B cell (primary cell): ENCODE measurements around the gene GDF2.

Source experiments
- EZH2 ChIP-seq: IDR thresholded peaks from 2 replicates; pipeline ENCODE4 v1.6.1; 2012; ENCODE audit warnings: borderline replicate concordance, low read depth, mild to moderate bottlenecking, moderate library complexity, low read length; ENCODE audit not compliant: insufficient read depth, poor library complexity, severe bottlenecking
- TF ChIP-seq, protein P1 (sequence below): fragments of 200-600 bp; IDR thresholded peaks from one replicate; pipeline ENCODE4 v1.8.0; 2022; ENCODE audit warnings: antibody characterized with exemption, mild to moderate bottlenecking

DNA sequence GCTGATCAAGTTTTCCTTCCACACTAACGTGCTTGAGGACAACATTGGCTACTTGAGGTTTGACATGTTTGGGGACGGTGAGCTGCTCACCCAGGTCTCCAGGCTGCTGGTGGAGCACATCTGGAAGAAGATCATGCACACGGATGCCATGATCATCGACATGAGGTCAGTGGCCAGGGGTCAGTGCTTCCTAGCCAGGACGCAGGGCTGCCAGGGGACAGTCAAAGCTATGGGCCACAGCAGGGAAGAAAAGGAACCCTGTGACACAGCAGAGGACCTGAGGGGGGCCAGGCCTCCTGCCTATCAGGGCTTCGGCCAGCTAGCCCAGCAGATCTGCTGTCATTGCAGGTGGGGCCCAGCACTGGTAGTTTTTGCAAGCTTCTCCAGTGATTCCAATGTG is 31.1 kb downstream of the GDF2 start:
- TF ChIP-seq, protein P1, sequence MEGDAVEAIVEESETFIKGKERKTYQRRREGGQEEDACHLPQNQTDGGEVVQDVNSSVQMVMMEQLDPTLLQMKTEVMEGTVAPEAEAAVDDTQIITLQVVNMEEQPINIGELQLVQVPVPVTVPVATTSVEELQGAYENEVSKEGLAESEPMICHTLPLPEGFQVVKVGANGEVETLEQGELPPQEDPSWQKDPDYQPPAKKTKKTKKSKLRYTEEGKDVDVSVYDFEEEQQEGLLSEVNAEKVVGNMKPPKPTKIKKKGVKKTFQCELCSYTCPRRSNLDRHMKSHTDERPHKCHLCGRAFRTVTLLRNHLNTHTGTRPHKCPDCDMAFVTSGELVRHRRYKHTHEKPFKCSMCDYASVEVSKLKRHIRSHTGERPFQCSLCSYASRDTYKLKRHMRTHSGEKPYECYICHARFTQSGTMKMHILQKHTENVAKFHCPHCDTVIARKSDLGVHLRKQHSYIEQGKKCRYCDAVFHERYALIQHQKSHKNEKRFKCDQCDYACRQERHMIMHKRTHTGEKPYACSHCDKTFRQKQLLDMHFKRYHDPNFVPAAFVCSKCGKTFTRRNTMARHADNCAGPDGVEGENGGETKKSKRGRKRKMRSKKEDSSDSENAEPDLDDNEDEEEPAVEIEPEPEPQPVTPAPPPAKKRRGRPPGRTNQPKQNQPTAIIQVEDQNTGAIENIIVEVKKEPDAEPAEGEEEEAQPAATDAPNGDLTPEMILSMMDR, result no peak
- TF ChIP-seq EZH2, result no peak
